Karpas-422 (cell line): Measurements from ENCODE around the gene ARHGEF3. TPM values are rescaled to one million over a fixed set of nuclear protein-coding genes. Genes with fewer than 3 reads are reported as not detected.

Experiments used
- DNase-seq: peaks from one replicate; pipeline ENCODE4 v3.0.0-alpha.2; 2015
- H2AFZ ChIP-seq: fragments of 200-600 bp; sonication (generic); 2 replicates; pipeline ENCODE4 v1.6.1; 2014; ENCODE audit warnings: antibody characterized with exemption, low read length, mixed read lengths
- H3K27ac ChIP-seq: fragments of 200-600 bp; sonication (generic); 2 replicates; pipeline ENCODE4 v1.5.1; 2014; ENCODE audit warnings: mild to moderate bottlenecking, low read length, moderate library complexity
- H3K27me3 ChIP-seq: fragments of 200-600 bp; sonication (generic); 2 replicates; pipeline ENCODE4 v1.6.1; 2014; ENCODE audit warnings: low read length, mixed read lengths
- H3K36me3 ChIP-seq: fragments of 200-600 bp; sonication (generic); 2 replicates; pipeline ENCODE4 v1.6.1; 2014; ENCODE audit warnings: low read length, mixed read lengths; ENCODE audit not compliant: insufficient read depth
- H3K4me1 ChIP-seq: fragments of 200-600 bp; sonication (generic); 2 replicates; pipeline ENCODE4 v1.6.1; 2014; ENCODE audit warnings: mild to moderate bottlenecking, low read length, mixed read lengths
- H3K4me2 ChIP-seq: fragments of 200-600 bp; sonication (generic); 2 replicates; pipeline ENCODE4 v1.6.1; 2014; ENCODE audit warnings: low read length, low read depth, mild to moderate bottlenecking; ENCODE audit not compliant: poor library complexity, severe bottlenecking
- H3K4me3 ChIP-seq: fragments of 200-600 bp; sonication (generic); 2 replicates; pipeline ENCODE4 v1.5.1; 2014; ENCODE audit warnings: mild to moderate bottlenecking, antibody characterized with exemption, low read length, mixed read lengths
- H3K79me2 ChIP-seq: fragments of 200-600 bp; sonication (generic); 2 replicates; pipeline ENCODE4 v1.6.1; 2014; ENCODE audit warnings: mild to moderate bottlenecking, low read length, mixed read lengths
- H3K9ac ChIP-seq: fragments of 200-600 bp; sonication (generic); 2 replicates; pipeline ENCODE4 v1.6.0; 2014; ENCODE audit warnings: low read length
- H3K9me2 ChIP-seq: fragments of 200-600 bp; sonication (generic), shearing (Covaris generic); replicated peaks from 2 replicates; pipeline ENCODE4 v1.6.0; 2014; ENCODE audit warnings: mild to moderate bottlenecking, low read length, moderate library complexity; ENCODE audit not compliant: insufficient read depth
- H3K9me3 ChIP-seq: fragments of 300-700, 200-600 bp; sonication (generic); 2 replicates; pipeline ENCODE4 v1.6.1; 2014; ENCODE audit warnings: low read length, mixed read lengths
- H4K20me1 ChIP-seq: fragments of 200-600 bp; sonication (generic); 2 replicates; pipeline ENCODE4 v1.6.1; 2014; ENCODE audit warnings: mild to moderate bottlenecking, antibody characterized with exemption, low read length, low read depth; ENCODE audit not compliant: insufficient read depth
- total RNA-seq: library from RNA; depleted of rRNA; stranded (reverse); fragments of >200 nt; shearing (Covaris generic); gene quantifications from 2 replicates; pipeline ENCODE4 v1.2.3, GENCODE V29; 2014; ENCODE audit warnings: low replicate concordance

ARHGEF3 gene
- total RNA-seq, 1 experiment from 2014 or later = 4.7 TPM

DNA sequence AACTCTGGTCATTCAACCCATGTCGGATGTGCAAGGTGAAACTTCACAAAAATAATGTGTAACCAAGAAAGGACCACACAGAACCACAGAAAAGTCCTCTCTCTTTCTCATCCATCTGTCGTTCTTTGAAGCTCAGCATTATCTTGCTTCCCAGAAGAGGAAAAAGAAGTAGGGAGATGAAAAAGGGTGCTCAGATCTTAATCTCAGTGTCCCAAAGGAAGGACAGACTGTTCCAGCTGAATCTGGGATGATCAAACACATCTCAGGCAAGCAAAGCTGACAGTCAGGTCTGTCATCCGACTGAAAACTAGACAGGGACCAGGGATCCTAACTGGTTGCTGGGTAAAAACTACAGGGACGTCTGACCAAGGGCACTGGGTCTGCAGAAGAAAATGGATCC is 16.2 kb downstream of the ARHGEF3 start:
- no peak overlapping the region for H2AFZ ChIP-seq
- H3K4me2 ChIP-seq = no peak overlapping the region
- no peaks in the 10 kb centered on the region for H3K79me2 ChIP-seq
- DNase-seq = no peak
- no peaks in the 10 kb centered on the region for H3K27me3 ChIP-seq
- H3K4me1 ChIP-seq = peaks cover 9% of the 10 kb centered on the region
- no peaks in the 10 kb centered on the region for H3K9me2 ChIP-seq
- no peak overlapping the region for H3K4me3 ChIP-seq
- H3K9ac ChIP-seq = no peak overlapping the region
- no peak overlapping the region for H3K27ac ChIP-seq
- H4K20me1 ChIP-seq = peaks cover 9% of the 10 kb centered on the region; the same call in 1 of the 2 replicates
- no peaks in the 10 kb centered on the region for H3K36me3 ChIP-seq
- H3K9me3 ChIP-seq = no peaks in the 10 kb centered on the region

DNA sequence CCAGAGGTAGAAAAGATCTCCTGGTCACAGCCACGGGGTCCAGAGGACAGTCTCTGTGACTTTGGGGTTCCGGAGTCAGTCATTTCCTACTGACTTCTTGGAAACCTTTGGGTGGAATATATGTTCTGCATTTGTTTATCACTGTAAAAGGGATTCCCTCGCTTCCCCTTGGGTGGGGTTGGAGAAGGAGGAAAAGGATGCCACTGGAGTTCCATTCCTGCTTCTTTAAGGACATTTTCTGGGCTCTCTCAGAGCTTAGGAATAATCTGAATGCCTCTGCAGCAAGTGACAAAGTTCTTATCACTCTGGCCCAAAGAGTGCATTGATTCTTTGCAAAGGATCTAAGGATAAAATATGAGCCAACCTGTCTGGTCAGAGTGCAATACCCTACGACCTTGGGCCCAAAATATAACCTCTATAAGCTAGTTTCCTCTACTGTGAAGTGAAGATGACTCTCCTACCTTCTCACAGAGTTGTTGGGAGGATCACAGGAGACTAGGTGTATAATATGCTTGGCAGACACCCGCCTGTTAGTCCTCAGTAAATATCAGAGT is 17.2 kb downstream of the ARHGEF3 start:
- Histone ChIP-seq H3K4me2 (no peak overlapping the region), H3K27me3 (no peaks in the 10 kb centered on the region), H3K36me3 (no peaks in the 10 kb centered on the region), H3K4me3 (no peak overlapping the region), H3K9ac (no peak overlapping the region), H3K9me2 (no peaks in the 10 kb centered on the region), H3K27ac (no peak overlapping the region), H3K4me1 (peaks cover 9% of the 10 kb centered on the region), H3K79me2 (no peaks in the 10 kb centered on the region), H2AFZ (no peak overlapping the region), H4K20me1 (peaks cover 7% of the 10 kb centered on the region; the same call in 1 of the 2 replicates), H3K9me3 (no peaks in the 10 kb centered on the region)
- DNase-seq = no peak

GRCh38 chr3:56783644-56784447 is 17.9 kb downstream of the ARHGEF3 start:
- no peak overlapping the region for H2AFZ ChIP-seq
- H3K27ac ChIP-seq = no peak overlapping the region
- no peaks in the 10 kb centered on the region for H3K36me3 ChIP-seq
- no peaks in the 10 kb centered on the region for H3K79me2 ChIP-seq
- H3K9me3 ChIP-seq = no peaks in the 10 kb centered on the region
- DNase-seq = peak; percentile 67
- H4K20me1 ChIP-seq = peaks cover 7% of the 10 kb centered on the region; the same call in 1 of the 2 replicates
- no peaks in the 10 kb centered on the region for H3K9me2 ChIP-seq
- peaks cover 13% of the 10 kb centered on the region for H3K4me1 ChIP-seq
- no peak overlapping the region for H3K4me2 ChIP-seq
- no peak overlapping the region for H3K9ac ChIP-seq
- H3K4me3 ChIP-seq = no peak overlapping the region
- H3K27me3 ChIP-seq = no peaks in the 10 kb centered on the region

DNA sequence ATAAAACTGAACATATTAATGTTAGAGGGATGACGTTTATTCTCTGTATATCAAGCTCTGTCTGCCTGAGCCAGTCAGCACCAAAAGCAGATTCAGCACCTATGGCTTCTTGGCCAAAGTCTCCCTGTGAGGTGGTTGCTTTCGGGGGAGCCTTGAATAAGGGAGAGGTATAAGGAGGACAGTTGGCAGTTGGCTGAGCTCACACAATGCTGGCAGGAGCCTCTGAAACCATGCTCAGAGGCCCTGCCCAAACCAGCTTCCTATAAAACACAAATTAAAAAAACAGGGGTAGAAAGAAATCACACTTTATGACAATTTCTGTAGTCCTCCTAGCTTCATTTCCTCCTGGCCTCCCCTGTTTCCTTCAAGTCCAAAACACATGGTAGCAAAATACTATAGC is 18.8 kb downstream of the ARHGEF3 start:
- Histone ChIP-seq H3K4me2 (no peak overlapping the region), H4K20me1 (peaks cover 10% of the 10 kb centered on the region), H3K9me3 (no peaks in the 10 kb centered on the region), H2AFZ (no peak overlapping the region), H3K36me3 (no peaks in the 10 kb centered on the region), H3K27me3 (no peaks in the 10 kb centered on the region), H3K4me3 (no peak overlapping the region), H3K4me1 (peaks cover 15% of the 10 kb centered on the region), H3K9me2 (no peaks in the 10 kb centered on the region), H3K9ac (no peak overlapping the region), H3K27ac (no peak overlapping the region), H3K79me2 (no peaks in the 10 kb centered on the region)
- DNase-seq = no peak

- Histone ChIP-seq H3K27ac (no peak overlapping the region), H3K9me2 (no peaks in the 10 kb centered on the region), H3K79me2 (no peaks in the 10 kb centered on the region), H3K4me2 (no peak overlapping the region), H3K36me3 (no peaks in the 10 kb centered on the region), H2AFZ (no peak overlapping the region), H3K9ac (no peak overlapping the region), H3K4me3 (no peak overlapping the region), H3K4me1 (peaks cover 15% of the 10 kb centered on the region), H3K9me3 (no peaks in the 10 kb centered on the region), H4K20me1 (peaks cover 15% of the 10 kb centered on the region), H3K27me3 (no peaks in the 10 kb centered on the region)
- DNase-seq = no peak
Observed at GRCh38 chr3:56782215-56782614, 19.5 kb downstream of the ARHGEF3 start.

DNA sequence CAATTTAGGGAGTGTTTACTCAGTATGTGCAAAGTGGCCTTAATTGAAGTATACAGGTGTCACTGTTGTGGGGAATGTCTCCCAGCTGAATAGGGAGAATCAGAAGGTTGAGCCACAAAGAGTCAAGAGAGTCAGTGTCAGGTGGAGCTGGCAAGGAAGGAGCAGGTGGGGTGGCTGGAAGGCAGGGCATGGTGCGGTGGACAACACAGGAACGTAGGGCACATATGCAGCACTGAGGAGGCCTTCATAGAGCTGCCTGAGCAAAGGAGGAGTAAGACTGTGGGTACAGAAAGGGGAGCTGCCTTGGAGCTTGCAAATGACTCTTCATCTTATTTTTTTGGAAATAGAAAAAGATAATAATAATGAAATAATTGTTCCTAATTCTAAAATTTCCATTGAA is 20.0 kb downstream of the ARHGEF3 start:
- no peak overlapping the region for H3K27ac ChIP-seq

DNA sequence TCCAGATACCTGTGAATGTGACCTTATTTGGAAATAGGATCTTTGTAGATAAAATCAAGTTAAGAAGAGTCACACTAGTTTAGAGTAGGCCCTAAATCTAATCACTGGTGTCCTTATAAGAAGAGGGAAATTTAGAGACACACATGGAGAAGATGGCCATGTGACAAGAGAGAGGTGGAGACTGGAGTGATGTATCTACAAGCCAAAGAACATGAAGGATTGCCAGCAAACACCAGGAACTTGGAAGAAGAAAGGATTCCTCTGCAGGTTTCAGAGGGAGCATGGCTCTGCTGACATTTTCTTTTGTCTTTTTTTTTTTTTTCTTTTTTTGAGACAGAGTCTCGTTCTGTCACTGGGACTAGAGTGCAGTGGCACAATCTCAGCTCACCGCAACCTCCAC is 20.8 kb downstream of the ARHGEF3 start:
- Histone ChIP-seq H3K27me3 (no peaks in the 10 kb centered on the region), H3K9ac (no peak overlapping the region), H3K79me2 (no peaks in the 10 kb centered on the region), H3K36me3 (no peaks in the 10 kb centered on the region), H3K9me3 (no peaks in the 10 kb centered on the region), H3K27ac (no peak overlapping the region), H2AFZ (no peak overlapping the region), H4K20me1 (peaks cover 15% of the 10 kb centered on the region), H3K4me2 (no peak overlapping the region), H3K4me1 (peaks cover 21% of the 10 kb centered on the region), H3K9me2 (no peaks in the 10 kb centered on the region), H3K4me3 (no peak overlapping the region)
- no peak for DNase-seq

More for the DNA sequence above, 20.0 kb downstream of the ARHGEF3 start:
- no peaks in the 10 kb centered on the region for H3K79me2 ChIP-seq
- no peak for DNase-seq
- no peak overlapping the region for H2AFZ ChIP-seq
- no peaks in the 10 kb centered on the region for H3K9me2 ChIP-seq
- peaks cover 15% of the 10 kb centered on the region for H3K4me1 ChIP-seq
- H3K4me2 ChIP-seq = no peak overlapping the region
- H4K20me1 ChIP-seq = peaks cover 15% of the 10 kb centered on the region
- no peak overlapping the region for H3K9ac ChIP-seq
- H3K27me3 ChIP-seq = no peaks in the 10 kb centered on the region
- no peaks in the 10 kb centered on the region for H3K36me3 ChIP-seq
- H3K4me3 ChIP-seq = no peak overlapping the region
- no peaks in the 10 kb centered on the region for H3K9me3 ChIP-seq

DNA sequence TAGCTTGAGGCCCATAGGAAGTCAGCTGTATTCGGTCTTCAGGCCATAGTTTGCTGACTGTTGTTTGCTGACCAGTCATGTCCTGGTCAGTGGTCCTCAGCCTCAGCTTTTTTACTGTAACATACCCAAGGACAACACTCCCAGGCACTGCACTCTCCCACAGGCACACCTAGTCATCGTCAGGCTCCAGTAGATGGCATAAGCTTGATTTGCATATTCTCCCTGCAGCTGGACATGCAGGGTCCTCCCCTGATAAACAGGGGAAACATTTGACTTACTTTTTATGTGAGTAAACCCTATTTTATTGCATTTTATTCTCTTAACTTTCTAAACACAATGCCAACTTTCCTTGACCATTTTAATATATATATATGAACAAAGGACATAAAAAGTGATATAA is 22.9 kb downstream of the ARHGEF3 start:
- H3K9me3 ChIP-seq = no peaks in the 10 kb centered on the region
- no peaks in the 10 kb centered on the region for H3K9me2 ChIP-seq
- H3K4me3 ChIP-seq = no peak overlapping the region
- no peak overlapping the region for H2AFZ ChIP-seq
- H3K4me1 ChIP-seq = peaks cover 16% of the 10 kb centered on the region
- no peak for DNase-seq
- H3K4me2 ChIP-seq = no peak overlapping the region
- H3K79me2 ChIP-seq = no peaks in the 10 kb centered on the region
- no peaks in the 10 kb centered on the region for H3K27me3 ChIP-seq
- H3K9ac ChIP-seq = no peak overlapping the region
- H4K20me1 ChIP-seq = peaks cover 15% of the 10 kb centered on the region
- no peaks in the 10 kb centered on the region for H3K36me3 ChIP-seq
- H3K27ac ChIP-seq = no peak overlapping the region
